ENCODE results near the gene ACKR3.

DNA sequence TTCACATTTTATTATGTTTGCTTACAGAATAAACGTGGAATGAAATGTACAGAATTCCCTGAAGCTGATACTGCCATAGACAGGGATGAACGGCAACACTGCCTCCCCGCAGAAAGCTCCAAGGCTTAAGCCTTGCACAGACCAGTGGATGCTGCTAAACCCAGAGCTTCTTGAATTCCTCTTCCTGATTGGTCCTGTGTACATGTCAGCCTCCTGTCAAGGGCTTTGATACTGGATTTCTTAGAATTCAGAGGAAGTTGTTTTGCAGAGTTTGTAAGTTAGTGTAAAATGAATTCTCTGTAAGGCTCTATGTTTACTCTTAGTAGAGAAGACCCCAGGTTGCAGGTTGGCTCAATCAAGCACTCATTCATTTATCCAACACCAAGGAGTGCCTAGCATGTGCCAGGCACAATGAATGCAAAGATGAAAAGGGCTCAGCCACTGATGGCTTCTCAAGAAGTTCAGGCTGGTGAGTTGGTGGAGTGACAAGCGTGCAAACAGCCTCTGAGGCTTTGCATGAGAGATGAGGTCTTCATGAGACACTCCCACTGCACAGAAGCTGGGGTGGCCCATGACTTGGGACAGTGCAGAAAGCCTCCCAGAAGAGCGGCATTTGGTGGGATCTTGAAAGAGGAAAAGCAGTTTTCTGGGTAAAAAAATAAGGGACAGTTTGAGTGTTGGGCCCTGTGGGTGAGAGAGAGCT lies 50.4 kb downstream of the ACKR3 start:
- TF ChIP-seq, protein P1, sequence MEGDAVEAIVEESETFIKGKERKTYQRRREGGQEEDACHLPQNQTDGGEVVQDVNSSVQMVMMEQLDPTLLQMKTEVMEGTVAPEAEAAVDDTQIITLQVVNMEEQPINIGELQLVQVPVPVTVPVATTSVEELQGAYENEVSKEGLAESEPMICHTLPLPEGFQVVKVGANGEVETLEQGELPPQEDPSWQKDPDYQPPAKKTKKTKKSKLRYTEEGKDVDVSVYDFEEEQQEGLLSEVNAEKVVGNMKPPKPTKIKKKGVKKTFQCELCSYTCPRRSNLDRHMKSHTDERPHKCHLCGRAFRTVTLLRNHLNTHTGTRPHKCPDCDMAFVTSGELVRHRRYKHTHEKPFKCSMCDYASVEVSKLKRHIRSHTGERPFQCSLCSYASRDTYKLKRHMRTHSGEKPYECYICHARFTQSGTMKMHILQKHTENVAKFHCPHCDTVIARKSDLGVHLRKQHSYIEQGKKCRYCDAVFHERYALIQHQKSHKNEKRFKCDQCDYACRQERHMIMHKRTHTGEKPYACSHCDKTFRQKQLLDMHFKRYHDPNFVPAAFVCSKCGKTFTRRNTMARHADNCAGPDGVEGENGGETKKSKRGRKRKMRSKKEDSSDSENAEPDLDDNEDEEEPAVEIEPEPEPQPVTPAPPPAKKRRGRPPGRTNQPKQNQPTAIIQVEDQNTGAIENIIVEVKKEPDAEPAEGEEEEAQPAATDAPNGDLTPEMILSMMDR (IDR thresholded peaks at IDR 0.05): no peak
- TF ChIP-seq EP300 (IDR thresholded peaks at IDR 0.05) (no peak), POLR2A (IDR thresholded peaks at IDR 0.05) (no peak)

All from tibial nerve (tissue), 4 donors.